ENCODE measurements around the gene DNAL4.

DNAL4 gene

GRCh38 chr22:38738475-38739070 lies 55.4 kb downstream of the DNAL4 start:
- DNase-seq, result no peak

GRCh38 chr22:38737302-38738060 lies 56.5 kb downstream of the DNAL4 start:
- DNase-seq, result no peak

- DNase-seq, result no peak
These were observed 57.7 kb downstream of the DNAL4 start for GRCh38 chr22:38736257-38736570.

GRCh38 chr22:38735465-38736256 lies 58.3 kb downstream of the DNAL4 start:
- no peak for DNase-seq

- DNase-seq, result no peak
These were observed 58.8 kb downstream of the DNAL4 start for GRCh38 chr22:38735126-38735464.

GRCh38 chr22:38734421-38735100 lies 59.4 kb downstream of the DNAL4 start:
- DNase-seq, result no peak

- DNase-seq, result no peak
These were observed 60.1 kb downstream of the DNAL4 start for GRCh38 chr22:38733724-38734381.

GRCh38 chr22:38733329-38733723 lies 60.6 kb downstream of the DNAL4 start:
- peak; percentile 69 for DNase-seq

GRCh38 chr22:38732251-38732815 lies 61.6 kb downstream of the DNAL4 start:
- DNase-seq, result no peak

- peak; percentile 23 for DNase-seq
These were observed 62.2 kb downstream of the DNAL4 start for GRCh38 chr22:38731703-38732161.

- DNase-seq, result peak; percentile 17
These were observed 63.5 kb downstream of the DNAL4 start for GRCh38 chr22:38730411-38730871.

- peak; percentile 13 for DNase-seq
These were observed 64.0 kb downstream of the DNAL4 start for GRCh38 chr22:38729946-38730345.

- DNase-seq, result peak; percentile 12
These were observed 64.8 kb downstream of the DNAL4 start for GRCh38 chr22:38728871-38729796.
